GM19025 (cell line): Measurements from ENCODE around the gene GLI3.
A peak's percentile ranks its signal among the peaks of the same experiment; 100 is the strongest.

Experiments
- ATAC-seq: cut with Tn5 transposase; IDR thresholded peaks from one replicate; pipeline ENCODE4 v1.9.1; 2021; ENCODE audit warnings: mild to moderate bottlenecking, low read depth, moderate library complexity; ENCODE audit not compliant: unreplicated experiment

Gene GLI3

GRCh38 chr7:42236976-42237810 lies at the start of gene GLI3:
Gene GLI3 (minus strand): TSS chr7:42237209. CDS start chr7:42223253, 13,956 bp downstream.
- ATAC-seq, result peak; percentile 62

- no peak for ATAC-seq
Observed at GRCh38 chr7:42285383-42285824, 48.4 kb upstream of the GLI3 start.

- no peak for ATAC-seq
Observed at GRCh38 chr7:42283553-42283952, 46.5 kb upstream of the GLI3 start.

GRCh38 chr7:42278344-42278743 lies 41.3 kb upstream of the GLI3 start:
- ATAC-seq, result no peak

- no peak for ATAC-seq
Observed at GRCh38 chr7:42274053-42274452, 37.0 kb upstream of the GLI3 start.

GRCh38 chr7:42272793-42273665 lies 36.0 kb upstream of the GLI3 start:
- ATAC-seq, result no peak

GRCh38 chr7:42269161-42269560 lies 32.2 kb upstream of the GLI3 start:
- no peak for ATAC-seq

- ATAC-seq, result no peak
Observed at GRCh38 chr7:42264702-42265101, 27.7 kb upstream of the GLI3 start.

- no peak for ATAC-seq
Observed at GRCh38 chr7:42263971-42264370, 27.0 kb upstream of the GLI3 start.

GRCh38 chr7:42262964-42263363 lies 26.0 kb upstream of the GLI3 start:
- ATAC-seq, result no peak

GRCh38 chr7:42254217-42254616 lies 17.2 kb upstream of the GLI3 start:
- ATAC-seq, result no peak

GRCh38 chr7:42253316-42253715 lies 16.3 kb upstream of the GLI3 start:
- ATAC-seq, result no peak

GRCh38 chr7:42250411-42250810 lies 13.4 kb upstream of the GLI3 start:
- no peak for ATAC-seq

GRCh38 chr7:42248579-42248978 lies 11.6 kb upstream of the GLI3 start:
- ATAC-seq, result no peak

GRCh38 chr7:42247301-42247700 lies 10.3 kb upstream of the GLI3 start:
- ATAC-seq, result no peak

GRCh38 chr7:42244828-42245227 lies 7.8 kb upstream of the GLI3 start:
- ATAC-seq, result no peak

GRCh38 chr7:42242381-42242780 lies 5.4 kb upstream of the GLI3 start:
- no peak for ATAC-seq

- no peak for ATAC-seq
Observed at GRCh38 chr7:42241424-42241823, 4.4 kb upstream of the GLI3 start.

GRCh38 chr7:42240416-42240815 lies 3.4 kb upstream of the GLI3 start:
- ATAC-seq, result no peak

GRCh38 chr7:42238709-42239366 lies 1.8 kb upstream of the GLI3 start:
- no peak for ATAC-seq
